GM18499 (cell line): Measurements from ENCODE around the gene SH2D5.

ENCODE experiments used
- ATAC-seq: cut with Tn5 transposase; IDR thresholded peaks from one replicate; pipeline ENCODE4 v1.9.1; 2021; ENCODE audit warnings: moderate number of reproducible peaks; ENCODE audit not compliant: insufficient read depth, unreplicated experiment

Gene SH2D5

GRCh38 chr1:20717452-20718342 lies 14.8 kb downstream of the SH2D5 start, which contains the start of gene KIF17:
Gene KIF17, minus strand, starts transcription at chr1:20718007. Its CDS starts 301 bp downstream, at chr1:20717706.
- ATAC-seq, result no peak

- ATAC-seq, result no peak
These were observed 16.3 kb downstream of the SH2D5 start for GRCh38 chr1:20716232-20716631.

GRCh38 chr1:20715406-20715805 lies 17.1 kb downstream of the SH2D5 start:
- ATAC-seq, result no peak

- ATAC-seq, result no peak
These were observed 19.1 kb downstream of the SH2D5 start for GRCh38 chr1:20713440-20713839.

GRCh38 chr1:20712215-20712577 lies 20.3 kb downstream of the SH2D5 start:
- no peak for ATAC-seq

GRCh38 chr1:20711285-20712214 lies 21.0 kb downstream of the SH2D5 start:
- no peak for ATAC-seq

GRCh38 chr1:20710469-20711284 lies 21.8 kb downstream of the SH2D5 start:
- no peak for ATAC-seq

- ATAC-seq, result no peak
These were observed 22.6 kb downstream of the SH2D5 start for GRCh38 chr1:20709868-20710267.

- no peak for ATAC-seq
These were observed 23.6 kb downstream of the SH2D5 start for GRCh38 chr1:20708891-20709290.

GRCh38 chr1:20708057-20708456 lies 24.4 kb downstream of the SH2D5 start:
- no peak for ATAC-seq

- no peak for ATAC-seq
These were observed 25.7 kb downstream of the SH2D5 start for GRCh38 chr1:20706841-20707240.

- ATAC-seq, result no peak
These were observed 27.2 kb downstream of the SH2D5 start for GRCh38 chr1:20705203-20705755.

- ATAC-seq, result no peak
These were observed 27.9 kb downstream of the SH2D5 start for GRCh38 chr1:20704390-20705202.

- ATAC-seq, result no peak
These were observed 29.3 kb downstream of the SH2D5 start for GRCh38 chr1:20703124-20703756.

- ATAC-seq, result no peak
These were observed 30.1 kb downstream of the SH2D5 start for GRCh38 chr1:20702416-20702815.

GRCh38 chr1:20701847-20702246 lies 30.7 kb downstream of the SH2D5 start:
- ATAC-seq, result no peak

GRCh38 chr1:20701446-20701845 lies 31.1 kb downstream of the SH2D5 start:
- ATAC-seq, result no peak

GRCh38 chr1:20700636-20701215 lies 31.8 kb downstream of the SH2D5 start:
- ATAC-seq, result no peak
